Raji (cell line): ENCODE results near the gene ZNF549.

ENCODE experiments used
- POLR2A ChIP-seq: IDR thresholded peaks from 2 replicates; pipeline ENCODE4 v1.6.1; 2011; ENCODE audit warnings: low read depth, low read length, control low read depth; ENCODE audit not compliant: insufficient read depth

Gene ZNF549

DNA sequence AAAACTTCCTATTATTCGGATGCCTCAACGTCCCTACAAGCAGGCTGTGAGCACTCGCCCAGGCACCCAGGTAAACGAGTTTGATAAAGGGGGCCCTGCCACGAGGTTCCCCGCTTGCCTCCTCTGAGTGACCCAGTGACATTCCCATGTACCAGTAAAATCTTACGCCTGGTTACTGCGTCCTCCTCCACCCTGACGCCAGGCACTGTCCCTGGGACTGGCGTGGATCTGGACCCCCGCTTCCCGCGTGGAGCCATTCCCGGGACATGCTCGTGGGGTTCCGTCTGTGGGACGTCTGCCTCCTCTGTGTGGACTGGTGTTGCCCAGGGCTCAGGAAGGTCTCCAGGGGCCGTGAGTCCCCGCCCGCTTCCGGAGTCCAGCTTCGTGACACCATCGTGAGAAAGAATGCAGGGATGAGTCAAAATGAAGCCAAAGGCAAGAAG lies 32.9 kb downstream of the ZNF549 start:
- TF ChIP-seq POLR2A = no peak

DNA sequence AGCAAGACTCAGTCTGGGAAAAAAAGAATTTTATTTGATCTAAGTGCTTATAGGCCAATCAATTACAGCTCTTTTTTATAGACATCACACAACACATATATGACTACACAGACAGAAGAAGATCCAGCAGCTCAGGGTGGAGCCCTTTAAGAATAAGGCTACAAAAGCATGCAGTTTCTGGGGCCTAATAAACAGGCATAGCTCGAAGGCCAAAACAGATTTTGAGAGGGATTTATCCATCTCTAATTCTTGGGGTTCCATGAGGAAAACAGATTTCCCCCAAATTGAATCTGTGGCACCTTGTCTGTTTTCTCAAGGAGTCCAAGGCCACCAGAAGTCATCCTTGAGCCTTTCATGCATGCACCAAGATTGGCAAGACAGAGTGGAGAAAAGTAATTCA lies 36.4 kb downstream of the ZNF549 start:
- TF ChIP-seq POLR2A = no peak

DNA sequence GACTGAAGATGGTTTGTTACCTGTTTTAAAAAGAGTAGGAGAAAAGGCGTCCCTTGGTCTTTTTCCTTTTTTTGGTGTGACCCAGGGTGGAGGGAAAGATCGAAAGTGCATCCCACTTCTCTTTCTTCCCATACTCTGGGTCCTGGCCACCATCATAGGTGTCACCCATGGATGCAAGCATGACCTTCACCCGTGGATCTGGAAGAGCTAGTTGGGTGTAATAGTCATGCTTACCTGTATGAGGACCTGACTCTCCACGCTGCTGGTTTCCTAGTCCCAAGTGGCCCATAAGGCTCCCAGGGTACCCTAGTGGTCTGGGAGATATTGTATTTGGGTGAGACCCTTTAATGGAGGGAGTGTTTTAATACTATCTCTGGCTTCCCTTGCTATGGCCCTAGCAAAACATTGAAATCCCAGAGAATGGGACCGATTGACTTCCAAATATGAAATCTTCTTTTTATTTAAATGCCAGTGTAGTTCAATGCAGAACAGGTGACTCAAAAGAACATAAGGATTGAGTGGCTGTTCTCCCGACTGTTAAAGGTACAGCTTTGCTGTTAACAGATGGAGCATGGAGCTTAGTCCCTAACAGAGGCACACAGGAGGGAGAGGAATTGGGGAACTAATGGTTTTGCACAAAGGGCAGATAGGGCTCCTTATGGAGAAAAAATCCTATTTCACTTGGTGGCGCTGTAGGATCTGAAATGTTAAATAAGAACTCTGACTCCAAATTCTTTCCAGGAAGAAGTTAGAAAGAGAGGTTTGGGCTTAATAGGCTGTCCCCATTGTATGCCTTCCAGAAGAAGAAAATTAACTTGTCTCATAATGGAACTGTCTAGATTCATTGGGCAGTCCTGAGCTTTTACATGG lies 39.5 kb downstream of the ZNF549 start:
- TF ChIP-seq POLR2A = no peak

DNA sequence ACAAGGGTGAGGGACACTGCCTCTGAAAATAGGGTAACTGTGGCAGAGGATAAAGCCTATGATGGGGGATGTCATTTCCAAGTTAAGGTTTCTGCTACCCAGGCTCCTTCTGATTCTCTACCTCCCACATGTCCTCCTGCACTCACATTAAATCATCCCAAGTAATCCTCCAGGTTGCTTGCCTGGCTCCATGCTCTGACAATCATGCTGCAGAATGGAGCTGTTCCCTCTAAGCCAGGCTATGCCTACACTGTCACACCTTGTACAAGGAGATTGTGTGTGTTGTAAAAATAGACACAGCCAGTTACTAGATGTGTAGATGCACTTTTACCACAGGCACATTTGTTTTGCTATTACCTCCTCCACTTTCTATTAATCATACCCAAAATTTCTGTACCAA lies 43.6 kb downstream of the ZNF549 start:
- TF ChIP-seq POLR2A = no peak

DNA sequence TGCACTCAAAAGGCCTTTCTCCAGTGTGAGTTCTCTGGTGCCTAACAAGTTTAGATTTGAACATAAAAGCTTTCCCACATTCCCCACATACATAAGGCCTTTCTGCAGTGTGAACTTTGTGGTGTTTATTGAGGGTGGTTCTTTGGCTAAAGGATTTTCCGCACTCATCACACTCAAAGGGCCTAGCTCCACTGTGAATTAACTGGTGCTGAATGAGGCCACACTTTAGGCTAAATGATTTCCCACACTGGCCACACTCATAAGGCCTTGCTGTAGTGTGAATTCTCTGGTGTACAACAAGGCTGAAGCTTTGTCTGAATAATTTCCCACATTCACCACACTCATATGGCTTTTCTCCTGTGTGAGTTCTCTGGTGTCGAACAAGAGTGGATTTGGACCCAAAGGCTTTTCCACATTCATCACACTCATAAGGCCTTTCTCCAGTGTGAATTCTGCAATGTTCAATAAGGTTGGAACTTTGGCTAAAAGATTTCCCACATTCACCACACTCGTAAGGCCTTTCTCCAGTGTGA lies 45.3 kb downstream of the ZNF549 start:
- no peak for TF ChIP-seq POLR2A

DNA sequence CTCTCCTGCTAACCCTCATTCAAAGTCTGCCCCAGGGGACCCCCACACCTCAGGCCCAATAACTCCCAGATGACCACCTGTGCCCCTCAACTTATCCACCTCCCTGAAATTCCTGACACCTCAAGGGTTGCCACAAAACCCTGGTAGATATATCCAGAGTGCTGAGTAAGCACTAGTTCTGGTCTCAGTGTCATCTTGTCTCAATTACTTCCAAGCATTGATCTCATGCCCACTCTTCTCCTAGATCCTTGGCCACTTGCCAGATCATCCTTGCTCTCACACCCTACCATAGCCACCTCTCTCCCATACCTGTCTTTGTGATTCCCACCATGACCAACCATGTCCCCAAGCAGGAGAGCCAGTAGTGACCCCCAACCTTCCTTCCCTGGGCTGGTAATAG lies 49.5 kb downstream of the ZNF549 start:
- TF ChIP-seq POLR2A = no peak

DNA sequence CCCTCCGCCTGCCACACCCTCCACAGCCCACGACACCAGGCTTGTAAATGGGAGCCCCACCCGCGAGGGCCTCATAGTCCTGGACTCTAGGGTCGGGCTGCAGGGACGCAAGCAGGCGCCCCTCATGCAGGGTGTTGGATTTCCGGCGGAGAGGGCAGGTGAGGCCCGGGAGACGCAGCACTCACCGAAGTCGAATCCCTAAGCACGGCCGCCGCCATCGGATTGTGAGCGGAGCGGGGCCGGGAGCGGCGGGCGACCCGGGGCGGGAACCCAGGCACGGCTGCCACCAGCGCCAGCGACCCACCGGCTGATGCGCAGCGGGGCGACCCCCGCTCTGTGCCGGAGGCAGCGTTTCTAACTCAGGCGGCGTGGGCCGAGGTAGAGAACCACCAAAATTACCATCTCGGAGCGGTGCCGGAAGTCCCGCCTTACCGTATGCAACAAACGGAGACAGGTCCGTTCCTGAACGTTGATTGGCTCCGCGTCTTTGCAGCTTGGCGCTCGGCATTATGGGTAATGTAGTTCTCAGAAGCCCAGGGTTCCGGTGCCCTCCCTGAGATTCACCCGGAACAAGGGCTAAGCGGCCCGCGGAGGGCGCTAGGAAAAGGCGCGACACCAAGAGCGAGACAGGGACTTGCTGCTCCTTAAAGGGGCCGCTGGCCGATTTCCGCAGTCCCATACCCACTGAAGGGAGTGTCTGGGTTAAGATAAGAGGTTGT lies 51.5 kb downstream of the ZNF549 start, which contains the start of gene ZNF416:
ZNF416 (minus strand) TSS at position 425 of the 719 bp plus-strand sequence; CDS start at position 218, 207 bp downstream.
- TF ChIP-seq POLR2A = no peak

DNA sequence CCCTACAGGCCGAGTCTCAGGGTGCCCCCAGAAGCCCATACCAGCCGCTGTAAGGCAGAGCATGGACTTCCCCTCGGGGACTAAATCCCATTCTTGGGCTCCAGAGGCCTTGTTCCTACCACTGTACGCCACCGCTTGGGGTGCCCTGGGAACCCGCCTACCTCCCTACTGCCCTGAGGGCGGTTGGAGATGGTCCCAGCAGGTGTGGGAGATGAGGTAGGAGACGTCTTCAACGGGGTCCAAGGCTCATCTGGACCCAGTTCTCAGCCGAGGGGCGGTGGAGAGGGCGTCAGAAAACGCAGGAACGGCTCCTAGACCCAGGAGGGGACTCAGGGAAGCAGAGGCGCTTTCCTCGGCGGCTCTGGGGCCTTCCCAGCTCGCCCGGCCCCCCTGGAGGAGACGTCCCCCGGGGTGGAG lies 56.0 kb downstream of the ZNF549 start:
- no peak for TF ChIP-seq POLR2A

DNA sequence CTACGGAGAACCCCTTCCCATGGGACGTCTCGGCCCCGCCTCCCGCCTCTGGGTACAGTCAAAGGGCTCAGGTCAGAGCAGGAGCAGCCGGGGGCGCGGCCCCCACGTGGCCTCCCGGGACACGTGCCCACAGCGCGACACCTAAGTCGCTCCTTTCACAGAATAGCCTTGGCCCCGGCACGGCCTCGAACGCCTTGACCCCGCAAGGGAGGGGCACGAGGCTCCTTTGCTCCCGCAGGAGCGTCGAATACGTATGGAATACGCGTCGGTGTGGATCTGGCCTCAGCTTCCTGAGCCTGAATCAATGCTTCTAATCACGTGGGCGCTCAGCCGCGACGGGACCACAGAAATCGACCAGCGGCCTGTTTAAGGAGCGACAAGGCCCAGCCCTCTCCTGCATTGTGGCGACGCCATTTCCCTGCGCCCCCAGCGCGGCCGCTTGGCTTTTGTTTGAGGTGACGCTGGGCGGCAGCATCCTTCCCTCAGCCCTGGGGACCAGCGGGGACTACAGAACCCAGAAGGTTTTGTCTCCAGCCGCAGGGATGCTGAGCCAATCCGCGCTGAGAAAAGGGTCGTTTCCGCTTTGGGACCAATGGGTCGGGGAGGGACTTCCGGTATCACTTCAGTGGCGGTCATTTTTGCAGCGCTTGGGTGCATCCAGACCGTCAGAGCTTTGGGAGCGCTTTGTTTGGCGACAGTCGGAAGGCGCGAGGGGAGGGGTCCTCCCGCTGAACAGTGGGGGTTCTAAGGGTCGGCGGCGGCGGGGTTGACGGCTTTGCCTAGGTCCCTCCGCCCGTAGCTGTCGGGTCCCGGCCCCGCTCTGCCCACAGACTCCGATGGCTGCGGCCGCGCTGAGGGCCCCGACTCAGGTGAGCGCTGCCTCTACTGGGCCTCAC lies 56.6 kb downstream of the ZNF549 start, which contains the start of gene ZIK1:
ZIK1 (plus strand) TSS at position 625 of the 896 bp plus-strand sequence; CDS start at position 837, 212 bp downstream.
- TF ChIP-seq POLR2A = no peak

DNA sequence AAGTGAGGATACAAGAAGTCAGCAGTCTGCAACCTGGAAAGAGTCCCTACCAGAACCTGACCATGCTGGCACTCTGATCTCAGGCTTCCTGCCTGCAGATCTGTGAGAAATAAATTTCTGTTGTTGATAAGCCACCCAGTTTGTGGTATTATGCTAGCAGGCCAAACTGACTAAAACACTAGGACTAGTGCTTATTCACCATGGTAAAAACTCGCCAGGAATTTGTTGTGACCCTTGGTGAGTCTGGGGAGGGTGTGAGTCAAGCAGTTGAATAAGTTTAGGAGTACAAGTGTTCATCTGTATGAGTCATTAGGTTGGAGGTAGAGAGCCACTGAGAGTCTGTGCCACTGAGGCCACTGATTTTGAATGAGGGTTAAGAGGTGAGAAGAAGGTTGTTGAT lies 60.4 kb downstream of the ZNF549 start:
- TF ChIP-seq POLR2A = no peak

DNA sequence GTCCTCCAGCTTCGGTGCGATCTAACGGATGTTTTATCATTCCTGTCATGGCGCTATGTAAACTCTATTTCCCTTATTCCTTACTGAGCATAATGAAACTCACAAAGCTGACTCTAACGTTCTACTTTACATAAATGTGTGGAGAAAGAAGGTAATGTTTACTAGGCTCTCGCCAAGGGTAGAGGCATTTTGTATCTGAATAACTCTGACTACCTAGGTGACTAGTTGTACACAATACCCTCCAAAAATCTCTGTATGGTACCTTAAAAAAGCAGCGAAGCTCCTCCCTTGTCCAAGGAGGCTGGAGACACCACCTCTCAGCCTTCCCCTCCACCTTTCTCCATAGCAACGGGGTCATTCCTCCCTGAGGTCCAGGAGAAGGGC lies 72.2 kb downstream of the ZNF549 start:
- no peak for TF ChIP-seq POLR2A

DNA sequence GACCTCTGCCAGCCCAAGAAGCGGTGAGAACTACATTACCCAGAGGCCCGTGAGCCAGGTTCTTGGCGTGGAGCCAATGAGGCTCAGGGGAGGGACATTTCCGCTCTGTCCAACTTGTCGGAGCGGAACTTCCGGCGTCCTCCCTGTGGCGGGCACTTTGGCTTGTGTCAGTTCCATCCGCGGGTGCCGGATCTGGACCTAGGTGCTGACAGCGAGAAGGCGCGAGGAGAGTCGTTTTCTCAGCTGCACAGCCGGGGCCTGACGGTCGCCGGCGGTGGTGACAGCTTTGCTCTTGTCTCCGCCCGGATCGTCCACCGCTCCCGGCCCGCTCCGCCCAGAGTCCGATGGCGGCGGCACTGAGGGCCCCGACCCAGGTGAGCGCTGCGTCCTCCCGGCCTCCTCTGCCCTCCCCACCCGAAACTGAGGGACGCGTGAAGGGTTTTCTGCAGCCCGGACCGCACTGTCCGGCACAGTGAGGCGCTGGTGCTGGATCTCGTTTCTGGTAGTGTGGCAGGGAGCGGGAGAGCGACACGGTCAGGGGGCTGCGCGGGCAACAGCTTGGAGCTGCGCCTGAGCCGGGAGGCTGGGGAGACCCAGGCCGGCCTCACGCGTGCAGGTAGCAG lies 72.7 kb downstream of the ZNF549 start, which contains the start of gene ZNF530:
ZNF530 (plus strand) TSS at position 125 of the 623 bp plus-strand sequence. CDS start 4,461 bp downstream, outside the sequence.
- no peak for TF ChIP-seq POLR2A

DNA sequence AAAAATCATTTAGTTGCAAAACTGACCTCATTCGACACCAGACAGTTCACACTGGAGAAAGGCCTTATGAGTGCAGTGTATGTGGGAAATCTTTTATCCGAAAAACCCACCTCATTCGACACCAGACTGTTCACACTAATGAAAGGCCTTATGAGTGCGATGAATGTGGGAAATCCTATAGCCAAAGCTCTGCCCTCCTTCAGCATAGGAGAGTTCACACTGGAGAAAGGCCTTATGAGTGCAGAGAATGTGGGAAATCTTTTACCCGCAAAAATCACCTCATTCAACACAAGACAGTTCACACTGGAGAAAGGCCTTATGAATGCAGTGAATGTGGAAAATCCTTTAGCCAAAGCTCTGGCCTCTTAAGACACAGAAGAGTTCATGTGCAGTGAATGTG lies 79.8 kb downstream of the ZNF549 start:
- no peak for TF ChIP-seq POLR2A
